Measurements from ENCODE around the gene OR6K3.

DNA sequence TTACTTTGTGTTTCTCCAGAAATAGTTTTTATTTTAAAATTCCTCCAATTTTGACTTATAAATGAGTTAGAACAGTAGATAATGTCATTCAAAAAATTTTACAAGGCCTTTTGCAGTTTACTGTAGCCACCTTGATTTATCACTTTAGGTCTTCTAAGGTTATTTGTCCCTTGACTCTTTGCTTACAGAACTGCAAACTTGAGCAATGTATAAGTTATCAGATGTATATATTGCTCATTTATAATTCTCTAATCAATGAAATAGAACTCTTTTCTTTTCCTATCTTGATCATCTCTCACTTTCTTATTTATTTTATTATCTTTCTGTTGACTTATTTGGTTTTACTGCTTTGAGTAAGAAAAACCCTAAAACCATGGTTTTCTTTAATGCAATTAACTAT is 28.2 kb downstream of the OR6K3 start:
- TF ChIP-seq, protein P1, sequence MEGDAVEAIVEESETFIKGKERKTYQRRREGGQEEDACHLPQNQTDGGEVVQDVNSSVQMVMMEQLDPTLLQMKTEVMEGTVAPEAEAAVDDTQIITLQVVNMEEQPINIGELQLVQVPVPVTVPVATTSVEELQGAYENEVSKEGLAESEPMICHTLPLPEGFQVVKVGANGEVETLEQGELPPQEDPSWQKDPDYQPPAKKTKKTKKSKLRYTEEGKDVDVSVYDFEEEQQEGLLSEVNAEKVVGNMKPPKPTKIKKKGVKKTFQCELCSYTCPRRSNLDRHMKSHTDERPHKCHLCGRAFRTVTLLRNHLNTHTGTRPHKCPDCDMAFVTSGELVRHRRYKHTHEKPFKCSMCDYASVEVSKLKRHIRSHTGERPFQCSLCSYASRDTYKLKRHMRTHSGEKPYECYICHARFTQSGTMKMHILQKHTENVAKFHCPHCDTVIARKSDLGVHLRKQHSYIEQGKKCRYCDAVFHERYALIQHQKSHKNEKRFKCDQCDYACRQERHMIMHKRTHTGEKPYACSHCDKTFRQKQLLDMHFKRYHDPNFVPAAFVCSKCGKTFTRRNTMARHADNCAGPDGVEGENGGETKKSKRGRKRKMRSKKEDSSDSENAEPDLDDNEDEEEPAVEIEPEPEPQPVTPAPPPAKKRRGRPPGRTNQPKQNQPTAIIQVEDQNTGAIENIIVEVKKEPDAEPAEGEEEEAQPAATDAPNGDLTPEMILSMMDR (IDR thresholded peaks at IDR 0.05; ENCODE audit: low read depth, low read length, poor library complexity, severe bottlenecking) = no peak
- TF ChIP-seq EZH2phosphoT487 (IDR thresholded peaks at IDR 0.05; ENCODE audit: borderline replicate concordance, low read length) = no peak
